GM11168 (cell line): ENCODE data around the gene SIT1.

Experiments
- in situ Hi-C: fragments of 300-500 bp; cut with MboI; formaldehyde crosslinking; loops from one replicate; pipeline ENCODE4 v1.12.0; 2022; ENCODE audit warnings: low sequenced_read_pairs; ENCODE audit not compliant: unreplicated experiment

SIT1 gene

DNA sequence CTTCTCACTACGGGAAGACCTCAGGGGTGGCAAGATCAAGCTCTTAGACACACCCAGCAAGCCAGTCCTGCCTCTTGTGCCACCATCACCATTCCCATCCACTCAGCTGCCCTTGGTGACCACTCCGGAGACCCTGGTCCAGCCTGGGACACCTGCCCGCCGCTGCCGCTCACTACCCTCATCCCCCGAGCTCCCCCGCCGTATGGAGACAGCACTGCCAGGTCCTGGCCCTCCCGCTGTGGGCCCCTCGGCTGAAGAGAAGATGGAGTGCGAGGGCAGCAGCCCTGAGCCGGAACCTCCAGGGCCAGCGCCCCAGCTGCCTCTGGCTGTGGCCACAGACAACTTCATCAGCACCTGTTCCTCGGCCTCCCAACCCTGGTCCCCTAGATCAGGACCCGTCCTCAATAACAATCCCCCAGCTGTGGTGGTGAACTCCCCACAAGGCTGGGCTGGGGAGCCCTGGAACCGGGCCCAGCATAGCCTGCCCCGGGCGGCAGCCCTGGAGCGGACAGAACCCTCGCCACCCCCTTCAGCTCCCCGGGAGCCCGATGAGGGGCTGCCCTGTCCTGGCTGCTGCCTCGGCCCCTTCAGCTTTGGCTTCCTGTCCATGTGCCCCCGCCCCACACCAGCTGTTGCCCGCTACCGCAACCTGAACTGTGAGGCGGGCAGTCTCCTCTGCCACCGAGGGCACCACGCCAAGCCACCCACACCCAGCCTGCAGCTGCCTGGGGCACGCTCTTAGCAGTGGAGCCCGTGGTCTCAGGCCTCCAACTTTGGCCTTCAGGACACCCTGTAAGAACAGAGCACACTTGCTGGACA lies 41.5 kb downstream of the SIT1 start:
- in situ Hi-C loops: no loop called here

DNA sequence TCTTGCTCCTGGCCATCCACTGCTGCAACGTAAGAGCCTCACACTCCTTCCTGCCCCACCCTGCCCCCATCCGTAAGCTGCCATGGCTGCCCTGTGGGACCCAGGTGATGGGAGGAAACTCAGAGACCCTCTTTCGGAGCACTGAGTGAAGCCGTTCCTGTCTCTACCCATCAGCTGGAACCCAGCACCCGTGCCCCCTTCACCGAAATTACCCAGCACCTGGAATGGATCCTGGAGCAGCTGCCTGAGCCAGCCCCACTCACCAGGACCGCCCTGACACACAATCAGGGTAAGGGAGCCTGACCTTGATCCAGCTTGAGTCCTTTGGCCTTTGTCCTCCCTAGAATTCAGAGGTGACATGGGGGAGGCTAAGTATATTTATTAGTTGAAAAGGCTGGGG lies 42.5 kb downstream of the SIT1 start:
- in situ Hi-C loops: no loop called here

DNA sequence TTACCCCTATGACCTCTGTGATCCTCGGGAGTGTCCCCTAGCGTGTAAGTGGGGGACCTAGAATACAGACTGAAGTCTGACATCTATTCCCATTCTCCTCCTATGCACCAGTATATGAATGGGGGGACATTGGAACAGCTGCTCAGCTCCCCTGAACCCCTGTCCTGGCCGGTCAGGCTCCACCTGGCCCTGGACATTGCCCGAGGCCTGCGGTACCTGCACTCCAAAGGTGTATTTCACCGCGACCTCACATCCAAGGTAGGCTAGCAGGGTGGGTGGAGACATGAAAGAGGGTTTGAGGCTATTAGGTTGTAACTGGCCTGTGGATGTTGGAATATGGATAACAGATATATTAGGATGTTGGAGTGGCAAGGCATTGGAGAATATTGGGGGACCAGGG lies 44.0 kb downstream of the SIT1 start:
- in situ Hi-C loops: no loop called here

DNA sequence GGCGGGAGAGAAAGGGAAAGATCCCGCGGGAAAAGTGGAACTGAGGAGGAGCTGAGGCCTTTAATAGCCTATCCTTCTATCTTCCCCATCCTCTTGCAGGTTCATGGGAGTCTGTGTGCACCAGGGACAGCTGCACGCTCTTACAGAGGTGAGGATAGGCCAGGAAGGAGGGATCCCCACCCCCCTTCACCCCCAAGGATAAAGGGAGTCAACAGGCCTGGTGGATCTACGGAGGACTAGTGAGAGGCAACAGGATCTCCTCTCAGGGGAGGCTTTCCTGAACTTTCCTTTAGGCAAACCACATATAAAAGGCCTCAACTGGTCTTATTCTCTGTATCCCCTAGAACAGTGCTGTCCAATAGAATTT lies 44.6 kb downstream of the SIT1 start:
- in situ Hi-C loops: no loop called here

DNA sequence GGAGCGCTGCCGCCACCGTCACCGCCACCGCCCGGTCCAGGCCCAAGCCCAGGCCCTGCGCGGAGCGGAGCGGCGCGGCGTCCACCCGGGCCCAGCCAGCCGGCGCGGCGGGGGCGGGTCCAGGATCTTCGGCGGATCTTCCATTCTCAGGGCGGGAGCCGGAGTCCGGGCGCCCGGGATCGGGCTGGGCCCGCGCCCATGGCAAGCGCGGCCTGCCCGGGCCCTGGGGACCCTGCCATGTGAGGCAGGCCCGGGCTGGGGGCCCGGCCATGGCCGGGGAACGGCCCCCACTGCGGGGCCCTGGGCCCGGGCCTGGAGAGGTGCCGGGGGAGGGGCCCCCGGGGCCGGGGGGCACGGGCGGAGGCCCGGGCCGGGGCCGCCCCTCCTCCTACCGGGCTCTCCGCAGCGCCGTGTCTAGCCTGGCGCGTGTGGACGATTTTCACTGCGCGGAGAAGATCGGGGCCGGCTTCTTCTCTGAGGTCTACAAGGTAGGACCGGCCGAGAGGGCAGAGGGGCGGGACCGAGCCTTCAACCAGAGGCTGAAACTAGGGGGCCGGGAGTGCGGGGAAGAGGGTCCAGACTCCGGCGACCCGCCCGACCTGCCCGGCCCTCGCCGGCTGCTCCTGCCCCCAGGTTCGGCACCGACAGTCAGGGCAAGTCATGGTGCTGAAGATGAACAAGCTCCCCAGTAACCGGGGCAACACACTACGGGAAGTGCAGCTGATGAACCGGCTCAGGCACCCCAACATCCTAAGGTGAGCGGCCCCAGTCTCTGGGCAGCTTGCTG lies 45.2 kb downstream of the SIT1 start:
- in situ Hi-C loops: no loop called here

DNA sequence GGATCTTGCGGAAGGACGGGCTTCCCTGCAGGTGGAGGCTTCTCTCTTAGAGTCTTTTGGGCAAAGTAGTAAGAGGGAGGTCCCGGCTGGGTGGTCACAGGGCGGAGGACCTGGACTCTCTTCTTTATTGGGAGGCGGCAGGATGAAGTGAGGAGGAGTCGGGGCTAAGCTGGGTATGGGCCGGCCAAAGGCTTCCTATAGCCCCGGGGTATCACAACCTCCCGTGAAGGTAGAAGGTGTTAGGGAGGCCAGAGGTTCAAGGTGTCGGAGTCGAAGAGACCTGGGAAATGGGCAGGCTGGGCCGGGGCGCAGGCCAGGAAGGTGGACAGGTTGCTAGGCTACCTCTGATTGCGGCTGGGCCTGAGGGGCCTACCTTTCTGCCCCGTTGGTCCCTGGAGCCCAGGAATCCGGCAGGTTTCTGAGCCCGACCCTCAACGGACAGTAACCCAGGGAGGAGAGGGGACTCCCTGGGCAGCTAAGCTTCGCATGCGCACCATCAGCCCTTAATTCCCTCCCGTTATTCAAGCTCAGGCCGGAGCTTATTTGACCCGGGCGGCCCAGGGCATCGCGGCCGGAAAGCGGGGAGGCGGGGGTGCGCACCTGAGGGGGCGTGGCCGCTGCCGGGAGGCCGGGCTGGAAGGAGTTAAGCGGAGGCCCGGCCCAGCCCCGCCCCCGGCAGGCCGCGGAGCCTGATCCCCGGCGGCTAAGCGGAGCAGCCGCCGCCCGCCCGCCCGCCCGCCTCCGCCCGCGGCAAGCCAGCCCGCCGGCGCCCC lies 46.0 kb downstream of the SIT1 start, which contains the start of gene TESK1:
TESK1 (plus strand) TSS at position 685 of the 773 bp plus-strand sequence. CDS start 358 bp downstream, outside the sequence.
- in situ Hi-C loops: no loop called here

DNA sequence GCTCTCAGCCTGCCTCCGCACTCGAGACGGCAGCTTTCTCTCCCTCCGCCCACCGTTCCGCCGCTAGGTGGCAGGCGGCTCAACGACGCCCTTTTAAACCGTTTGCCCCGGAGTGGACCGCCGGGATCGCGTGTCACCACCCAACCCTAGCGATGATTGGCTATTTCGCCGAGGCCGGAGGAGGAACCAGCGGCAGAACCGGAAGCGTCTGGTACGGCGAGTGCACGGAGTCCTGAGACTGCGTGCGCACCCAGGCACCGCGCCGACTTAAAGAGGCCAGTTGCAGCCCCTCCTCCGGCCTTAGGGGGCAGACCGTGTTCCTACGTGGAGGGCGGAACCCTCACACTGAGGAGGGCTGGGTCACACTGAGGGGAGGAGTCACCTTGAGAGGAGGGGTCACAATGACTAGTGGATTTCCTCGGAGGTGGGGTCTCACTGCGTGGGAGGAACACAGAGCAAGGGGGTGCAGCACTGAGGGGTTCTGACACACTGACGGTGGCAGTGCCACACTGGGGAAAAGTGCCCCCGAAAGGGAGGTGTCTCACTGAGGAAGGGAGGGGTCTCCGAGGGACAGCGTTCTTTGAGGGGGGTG lies 46.6 kb downstream of the SIT1 start:
- in situ Hi-C loops: no loop called here

DNA sequence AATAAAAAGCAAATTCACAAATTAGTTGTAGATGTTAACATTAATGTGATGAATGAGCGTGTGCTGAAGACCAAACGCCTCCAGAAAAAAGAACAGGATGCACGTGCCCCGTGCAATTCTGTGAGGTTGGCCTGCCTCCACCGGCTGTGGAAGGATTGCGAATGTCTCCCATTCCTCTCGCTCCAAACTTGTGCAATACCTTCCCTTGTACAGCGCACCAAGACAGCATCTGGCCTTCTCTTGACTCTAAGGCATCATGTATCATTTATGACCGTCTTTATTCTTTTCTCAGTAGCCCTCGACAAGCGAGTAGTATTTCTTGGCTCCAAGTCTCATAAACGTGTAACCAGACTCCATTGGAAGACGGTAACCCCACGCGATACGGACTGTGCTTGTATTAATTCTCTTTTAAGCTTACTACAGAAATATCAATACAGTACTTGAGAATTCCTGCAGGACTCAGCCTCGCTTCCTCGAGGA lies 47.2 kb downstream of the SIT1 start:
- in situ Hi-C loops: no loop called here

DNA sequence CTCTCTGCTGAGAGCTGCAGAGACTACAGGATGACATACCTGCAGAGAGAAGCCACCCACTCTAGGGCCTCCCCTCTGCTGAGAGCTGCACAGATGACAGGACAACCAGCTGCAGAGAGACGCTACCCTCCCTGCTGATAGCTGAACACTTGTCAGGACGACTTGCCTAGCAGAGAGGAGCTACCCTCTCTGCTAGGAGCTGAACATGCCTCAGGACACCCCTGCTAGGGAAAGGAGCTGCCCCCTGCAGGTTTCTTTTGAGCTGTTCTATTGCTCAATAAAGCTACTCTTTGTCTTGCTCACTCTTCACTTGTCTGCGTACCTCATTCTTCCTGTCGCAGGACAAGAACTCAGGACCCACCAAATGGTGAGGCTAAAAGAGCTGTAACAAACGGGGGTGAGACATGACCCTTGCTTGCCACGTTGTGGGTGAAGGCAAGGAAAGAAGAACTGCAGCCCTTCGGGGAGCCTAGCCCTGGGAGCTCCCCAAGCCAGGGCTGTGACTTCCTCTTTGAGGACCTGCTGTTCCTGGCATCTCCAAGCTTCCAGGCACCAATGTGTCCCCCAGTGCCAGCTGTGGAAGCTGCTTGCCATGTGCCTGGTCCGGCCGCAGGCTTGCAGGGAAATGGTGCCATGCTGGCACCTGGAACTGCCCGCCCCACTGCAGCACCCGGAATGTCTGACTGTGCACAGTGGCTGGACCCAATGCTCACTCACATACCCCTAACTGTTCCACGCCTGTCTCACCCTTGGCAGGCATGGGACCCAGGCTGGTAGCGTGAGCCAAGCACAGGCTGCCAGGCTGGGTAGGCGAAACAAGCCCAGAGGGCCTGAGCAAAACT lies 50.7 kb downstream of the SIT1 start:
- in situ Hi-C loops: no loop called here
